Kidney epithelial cell (primary cell): Measurements from ENCODE around the gene NR4A1. TPM values are rescaled to one million over a fixed set of nuclear protein-coding genes. Genes with fewer than 3 reads are reported as not detected.

Experiments
- DNase-seq: peaks from one replicate; pipeline ENCODE4 v3.0.0-alpha.2; 2010; ENCODE audit warnings: low read depth
- H3K27me3 ChIP-seq: 2 replicates; pipeline ENCODE4 v1.6.0; 2011; ENCODE audit warnings: low read length; ENCODE audit not compliant: control insufficient read depth, insufficient read depth
- H3K36me3 ChIP-seq: 2 replicates; pipeline ENCODE4 v1.5.1; 2011; ENCODE audit warnings: low read length; ENCODE audit not compliant: control insufficient read depth, insufficient read depth
- H3K4me3 ChIP-seq: 2 replicates; pipeline ENCODE4 v1.5.1; 2011; ENCODE audit warnings: low read depth, mild to moderate bottlenecking, control low read depth, low read length
- total RNA-seq: library from RNA; depleted of rRNA; stranded (reverse); fragments of >200 nt; gene quantifications from 2 replicates; pipeline ENCODE4 v1.2.3, GENCODE V29; 2015
- TF ChIP-seq, protein P1 (sequence below): IDR thresholded peaks from 2 replicates; pipeline ENCODE4 v1.5.1; 2011; ENCODE audit warnings: mild to moderate bottlenecking, moderate library complexity, low read length, control low read depth, inconsistent platforms; ENCODE audit not compliant: insufficient read depth, poor library complexity, severe bottlenecking

NR4A1 gene
- total RNA-seq, 1 donor from 2014 or later: 9.2 TPM

DNA sequence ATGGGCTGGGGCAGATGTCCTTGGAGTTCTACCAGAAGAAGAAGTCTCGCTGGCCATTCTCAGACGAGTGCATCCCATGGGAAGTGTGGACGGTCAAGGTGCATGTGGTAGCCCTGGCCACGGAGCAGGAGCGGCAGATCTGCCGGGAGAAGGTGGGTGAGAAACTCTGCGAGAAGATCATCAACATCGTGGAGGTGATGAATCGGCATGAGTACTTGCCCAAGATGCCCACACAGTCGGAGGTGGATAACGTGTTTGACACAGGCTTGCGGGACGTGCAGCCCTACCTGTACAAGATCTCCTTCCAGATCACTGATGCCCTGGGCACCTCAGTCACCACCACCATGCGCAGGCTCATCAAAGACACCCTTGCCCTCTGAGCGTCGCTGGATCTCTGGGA, 25.6 kb downstream of the NR4A1 start:
- no peaks in the 10 kb centered on the region for H3K27me3 ChIP-seq
- no peak overlapping the region for H3K4me3 ChIP-seq
- no peak for DNase-seq
- H3K36me3 ChIP-seq: peaks cover 3% of the 10 kb centered on the region
- TF ChIP-seq, protein P1, sequence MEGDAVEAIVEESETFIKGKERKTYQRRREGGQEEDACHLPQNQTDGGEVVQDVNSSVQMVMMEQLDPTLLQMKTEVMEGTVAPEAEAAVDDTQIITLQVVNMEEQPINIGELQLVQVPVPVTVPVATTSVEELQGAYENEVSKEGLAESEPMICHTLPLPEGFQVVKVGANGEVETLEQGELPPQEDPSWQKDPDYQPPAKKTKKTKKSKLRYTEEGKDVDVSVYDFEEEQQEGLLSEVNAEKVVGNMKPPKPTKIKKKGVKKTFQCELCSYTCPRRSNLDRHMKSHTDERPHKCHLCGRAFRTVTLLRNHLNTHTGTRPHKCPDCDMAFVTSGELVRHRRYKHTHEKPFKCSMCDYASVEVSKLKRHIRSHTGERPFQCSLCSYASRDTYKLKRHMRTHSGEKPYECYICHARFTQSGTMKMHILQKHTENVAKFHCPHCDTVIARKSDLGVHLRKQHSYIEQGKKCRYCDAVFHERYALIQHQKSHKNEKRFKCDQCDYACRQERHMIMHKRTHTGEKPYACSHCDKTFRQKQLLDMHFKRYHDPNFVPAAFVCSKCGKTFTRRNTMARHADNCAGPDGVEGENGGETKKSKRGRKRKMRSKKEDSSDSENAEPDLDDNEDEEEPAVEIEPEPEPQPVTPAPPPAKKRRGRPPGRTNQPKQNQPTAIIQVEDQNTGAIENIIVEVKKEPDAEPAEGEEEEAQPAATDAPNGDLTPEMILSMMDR: no peak

DNA sequence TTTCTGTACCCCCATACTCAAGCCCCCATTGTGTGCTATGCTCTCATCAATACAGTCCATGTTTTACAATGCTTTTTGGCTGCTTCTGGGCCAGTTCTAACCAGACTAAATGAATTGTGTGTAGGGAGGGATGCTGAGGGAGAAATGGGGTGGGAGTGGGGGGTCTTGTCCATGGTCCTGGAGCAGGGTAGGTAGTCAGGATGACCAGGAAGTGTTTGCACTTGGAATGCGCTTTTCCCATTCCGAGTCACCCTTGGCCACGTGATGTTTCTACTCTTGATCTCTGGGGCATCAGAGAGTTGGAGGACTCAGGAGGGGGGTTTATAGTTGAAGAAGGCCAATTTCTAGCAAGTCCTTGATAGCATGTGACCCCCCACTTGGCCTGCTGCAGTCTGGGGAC, 27.0 kb downstream of the NR4A1 start:
- TF ChIP-seq, protein P1: no peak
- Histone ChIP-seq H3K4me3 (no peak overlapping the region), H3K36me3 (peaks cover 3% of the 10 kb centered on the region)

DNA sequence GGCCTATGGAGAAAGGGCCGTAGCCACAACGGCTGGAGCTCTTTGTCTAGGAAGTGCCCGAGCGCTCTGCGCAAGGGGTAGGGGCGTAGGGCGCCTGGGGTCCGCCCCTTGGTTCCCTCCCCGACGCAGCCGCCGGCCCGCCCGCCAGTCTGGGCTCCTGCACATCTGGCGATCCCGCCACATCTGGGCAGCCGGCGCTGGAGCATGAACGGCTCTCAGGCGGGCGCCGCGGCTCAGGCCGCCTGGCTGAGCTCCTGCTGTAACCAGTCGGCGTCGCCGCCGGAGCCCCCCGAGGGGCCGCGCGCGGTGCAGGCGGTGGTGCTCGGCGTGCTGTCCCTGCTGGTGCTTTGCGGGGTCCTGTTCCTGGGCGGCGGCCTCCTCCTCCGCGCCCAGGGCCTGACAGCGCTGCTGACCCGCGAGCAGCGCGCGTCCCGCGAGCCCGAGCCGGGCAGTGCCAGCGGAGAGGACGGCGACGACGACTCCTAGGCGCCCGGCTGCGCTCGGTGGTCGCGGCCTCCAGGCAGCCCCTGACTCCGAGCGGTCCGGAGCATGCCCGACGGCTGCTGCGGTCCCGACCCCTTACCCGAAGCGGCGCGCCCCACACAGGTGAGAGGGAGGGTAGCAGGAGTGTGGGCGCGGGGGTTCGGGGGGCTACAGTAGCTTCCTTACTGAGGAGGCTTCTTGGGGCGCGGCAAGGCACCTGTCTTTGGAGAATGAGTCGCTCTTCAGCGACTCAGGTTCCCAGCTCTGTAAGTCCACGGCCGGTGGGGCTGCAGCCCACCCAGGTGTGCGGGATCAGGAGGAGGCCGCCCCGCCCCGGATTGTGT, 28.5 kb downstream of the NR4A1 start, which contains the start of gene SMIM41:
Gene SMIM41 (plus strand): TSS at position 129 of the 827 bp plus-strand sequence. CDS start 76 bp downstream, at position 205.
- peaks cover 3% of the 10 kb centered on the region for H3K36me3 ChIP-seq
- TF ChIP-seq, protein P1: no peak
- no peak for DNase-seq
- no peaks in the 10 kb centered on the region for H3K27me3 ChIP-seq
- no peak within 1 kb of the TSS for H3K4me3 ChIP-seq

More for the DNA sequence above, 27.0 kb downstream of the NR4A1 start:
- no peak for DNase-seq
- no peaks in the 10 kb centered on the region for H3K27me3 ChIP-seq

DNA sequence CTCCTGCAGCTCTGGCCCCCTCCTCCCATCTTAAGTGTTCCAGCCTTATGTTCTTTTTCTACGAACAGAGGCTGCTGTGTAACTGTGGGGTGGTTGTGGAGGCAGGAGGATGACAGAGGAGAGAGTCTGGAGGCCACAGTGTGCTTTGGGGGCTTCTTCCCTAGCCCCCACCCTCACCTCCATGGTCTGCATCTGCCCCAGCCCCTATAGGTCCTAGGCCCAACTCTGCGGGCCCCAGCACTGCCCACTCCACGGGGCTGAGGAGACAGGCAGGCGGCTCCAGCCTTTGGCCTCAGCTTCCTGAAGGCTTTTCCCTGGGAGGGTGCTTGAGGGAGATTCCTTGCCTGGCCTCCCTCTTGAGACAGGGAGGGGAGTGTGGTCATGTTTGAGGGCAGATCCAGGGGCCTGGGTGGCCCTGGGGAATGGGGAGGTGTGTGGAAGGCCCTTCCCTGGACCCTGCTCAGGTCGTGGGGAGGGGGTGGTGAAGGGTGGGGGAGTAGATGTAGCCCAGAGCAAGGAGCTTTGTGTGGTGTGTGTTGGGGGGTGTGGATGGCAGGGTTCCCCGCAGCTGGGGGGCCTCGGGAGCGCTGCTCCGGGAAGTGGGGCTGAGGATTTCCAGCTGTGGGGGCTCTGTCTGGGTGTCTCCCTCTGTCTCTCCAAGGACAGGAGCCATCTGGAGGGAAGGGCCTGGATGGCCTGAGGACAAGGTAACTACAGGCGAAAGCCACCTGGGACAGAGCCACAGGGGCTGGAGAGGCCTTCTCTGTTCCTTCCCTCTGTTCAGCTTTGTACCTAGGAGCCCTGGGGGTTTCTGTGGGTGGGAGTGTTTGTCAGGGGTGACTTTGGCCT, 29.4 kb downstream of the NR4A1 start:
- TF ChIP-seq, protein P1: no peak
- peaks cover 3% of the 10 kb centered on the region for H3K36me3 ChIP-seq
- no peak overlapping the region for H3K4me3 ChIP-seq
- DNase-seq: no peak
- H3K27me3 ChIP-seq: no peaks in the 10 kb centered on the region

DNA sequence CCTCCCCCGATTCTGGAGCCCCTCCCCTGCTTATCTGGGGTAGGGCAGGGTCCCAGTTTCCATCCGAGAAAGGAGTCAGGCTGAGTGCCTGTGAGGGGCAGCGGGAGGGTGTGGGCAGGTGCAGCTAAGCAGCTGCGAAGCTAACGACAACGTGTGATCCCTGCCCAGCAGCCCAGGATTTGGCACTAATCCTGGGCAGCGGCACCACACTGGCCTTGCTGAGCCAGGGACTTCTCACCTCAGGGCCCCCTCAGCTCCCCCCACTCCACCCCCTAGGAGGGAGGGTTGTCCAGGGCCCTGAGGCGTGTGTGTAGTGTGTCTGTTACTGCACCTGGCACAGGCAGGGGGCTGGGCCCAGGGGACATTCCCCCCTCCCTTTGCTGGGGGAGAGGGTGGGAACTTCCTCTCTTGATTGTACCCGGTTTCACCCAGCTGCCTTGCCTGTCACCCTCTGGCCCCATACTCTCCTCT, 30.1 kb downstream of the NR4A1 start:
- TF ChIP-seq, protein P1: no peak
- Histone ChIP-seq H3K36me3 (peaks cover 2% of the 10 kb centered on the region), H3K27me3 (peaks cover 6% of the 10 kb centered on the region), H3K4me3 (no peak overlapping the region)
- DNase-seq: no peak
